Fibroblast of pulmonary artery (primary cell): ENCODE measurements around the gene SHROOM3.

Experiments
- DNase-seq: peaks from one replicate; pipeline ENCODE4 v3.0.0-alpha.2; 2010; ENCODE audit warnings: low read depth
- H3K4me3 ChIP-seq: replicated peaks from 2 replicates; pipeline ENCODE4 v1.5.1; 2011; ENCODE audit warnings: low read depth, mild to moderate bottlenecking, control low read depth, low read length, moderate library complexity
- TF ChIP-seq, protein P1 (sequence below): IDR thresholded peaks from 2 replicates; pipeline ENCODE4 v1.5.1; 2011; ENCODE audit warnings: mild to moderate bottlenecking, control low read depth, low read length, inconsistent platforms; ENCODE audit errors: missing control alignments

Gene SHROOM3

DNA sequence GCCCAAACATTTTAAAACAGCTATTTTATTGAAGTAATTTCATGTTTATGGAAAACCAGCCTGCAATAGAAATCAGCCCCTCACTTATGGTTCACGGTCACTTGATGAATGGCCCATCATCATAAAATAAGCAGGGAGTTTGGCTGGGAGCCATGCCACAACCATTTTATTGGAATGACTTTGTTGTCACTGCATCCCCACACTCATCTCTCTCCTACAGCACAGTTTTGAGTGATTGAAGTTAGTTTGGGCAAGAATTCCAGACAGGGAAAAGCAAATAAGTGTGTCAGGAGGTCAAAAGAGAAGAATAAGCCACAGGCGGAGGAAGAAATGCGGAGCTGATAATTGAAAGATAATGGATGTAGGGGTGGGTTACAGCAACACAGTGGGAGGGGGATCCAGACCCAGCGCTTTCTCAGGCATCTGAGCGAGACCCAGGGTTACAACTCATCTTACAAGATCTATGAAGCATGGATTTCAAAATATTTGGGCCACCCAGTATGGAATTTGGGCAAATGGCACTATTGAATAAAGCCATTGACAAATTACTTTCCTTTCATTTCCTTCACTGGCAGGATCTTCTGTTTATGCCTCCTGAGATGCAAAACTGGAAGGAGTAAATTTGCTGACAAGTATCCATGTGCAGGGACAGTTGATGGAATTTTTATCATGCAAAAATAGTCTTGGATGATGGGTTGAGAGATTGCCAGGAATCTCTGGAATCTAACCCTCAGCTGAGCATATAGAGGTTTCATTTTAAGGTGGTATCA lies 100.8 kb downstream of the SHROOM3 start:
- no peak for DNase-seq
- TF ChIP-seq, protein P1, sequence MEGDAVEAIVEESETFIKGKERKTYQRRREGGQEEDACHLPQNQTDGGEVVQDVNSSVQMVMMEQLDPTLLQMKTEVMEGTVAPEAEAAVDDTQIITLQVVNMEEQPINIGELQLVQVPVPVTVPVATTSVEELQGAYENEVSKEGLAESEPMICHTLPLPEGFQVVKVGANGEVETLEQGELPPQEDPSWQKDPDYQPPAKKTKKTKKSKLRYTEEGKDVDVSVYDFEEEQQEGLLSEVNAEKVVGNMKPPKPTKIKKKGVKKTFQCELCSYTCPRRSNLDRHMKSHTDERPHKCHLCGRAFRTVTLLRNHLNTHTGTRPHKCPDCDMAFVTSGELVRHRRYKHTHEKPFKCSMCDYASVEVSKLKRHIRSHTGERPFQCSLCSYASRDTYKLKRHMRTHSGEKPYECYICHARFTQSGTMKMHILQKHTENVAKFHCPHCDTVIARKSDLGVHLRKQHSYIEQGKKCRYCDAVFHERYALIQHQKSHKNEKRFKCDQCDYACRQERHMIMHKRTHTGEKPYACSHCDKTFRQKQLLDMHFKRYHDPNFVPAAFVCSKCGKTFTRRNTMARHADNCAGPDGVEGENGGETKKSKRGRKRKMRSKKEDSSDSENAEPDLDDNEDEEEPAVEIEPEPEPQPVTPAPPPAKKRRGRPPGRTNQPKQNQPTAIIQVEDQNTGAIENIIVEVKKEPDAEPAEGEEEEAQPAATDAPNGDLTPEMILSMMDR = no peak
- no peak overlapping the region for H3K4me3 ChIP-seq

GRCh38 chr4:76536373-76536689 lies 101.3 kb downstream of the SHROOM3 start:
- TF ChIP-seq, protein P1 = no peak
- H3K4me3 ChIP-seq = no peak overlapping the region
- DNase-seq = no peak

DNA sequence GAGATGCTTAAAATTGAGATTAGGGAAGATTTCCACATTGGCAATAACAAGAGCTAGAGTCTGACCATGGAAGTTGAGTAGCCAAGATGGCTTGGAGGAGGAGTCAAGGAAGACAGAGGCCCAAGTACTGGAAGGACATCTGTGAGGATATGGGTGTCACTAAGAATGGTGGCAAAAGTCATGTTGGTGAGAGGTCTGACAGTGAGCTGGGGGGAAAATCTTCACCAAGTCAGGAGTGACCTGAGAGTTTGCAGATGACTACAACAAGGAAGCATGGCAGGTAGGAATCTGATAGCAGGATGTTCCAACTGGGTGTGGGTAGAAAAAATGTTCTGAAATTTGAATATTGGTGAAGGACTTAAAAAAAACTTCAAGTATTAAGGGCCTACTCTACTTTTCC lies 103.3 kb downstream of the SHROOM3 start:
- DNase-seq = no peak
- TF ChIP-seq, protein P1 = no peak
- H3K4me3 ChIP-seq = no peak overlapping the region

- DNase-seq = peak; percentile 38
- H3K4me3 ChIP-seq = no peak overlapping the region
- TF ChIP-seq, protein P1 = no peak
These were observed 105.0 kb downstream of the SHROOM3 start for GRCh38 chr4:76539979-76540378.

- TF ChIP-seq, protein P1 = no peak
- DNase-seq = no peak
- H3K4me3 ChIP-seq = no peak overlapping the region
These were observed 105.5 kb downstream of the SHROOM3 start for GRCh38 chr4:76540486-76540885.

GRCh38 chr4:76543378-76543777 lies 108.3 kb downstream of the SHROOM3 start:
- TF ChIP-seq, protein P1 = no peak
- no peak overlapping the region for H3K4me3 ChIP-seq
- no peak for DNase-seq

- DNase-seq = no peak
- no peak overlapping the region for H3K4me3 ChIP-seq
- TF ChIP-seq, protein P1 = no peak
These were observed 109.7 kb downstream of the SHROOM3 start for GRCh38 chr4:76544725-76545124.
